ENCODE data around the gene PACSIN1.

The PACSIN1 gene

DNA sequence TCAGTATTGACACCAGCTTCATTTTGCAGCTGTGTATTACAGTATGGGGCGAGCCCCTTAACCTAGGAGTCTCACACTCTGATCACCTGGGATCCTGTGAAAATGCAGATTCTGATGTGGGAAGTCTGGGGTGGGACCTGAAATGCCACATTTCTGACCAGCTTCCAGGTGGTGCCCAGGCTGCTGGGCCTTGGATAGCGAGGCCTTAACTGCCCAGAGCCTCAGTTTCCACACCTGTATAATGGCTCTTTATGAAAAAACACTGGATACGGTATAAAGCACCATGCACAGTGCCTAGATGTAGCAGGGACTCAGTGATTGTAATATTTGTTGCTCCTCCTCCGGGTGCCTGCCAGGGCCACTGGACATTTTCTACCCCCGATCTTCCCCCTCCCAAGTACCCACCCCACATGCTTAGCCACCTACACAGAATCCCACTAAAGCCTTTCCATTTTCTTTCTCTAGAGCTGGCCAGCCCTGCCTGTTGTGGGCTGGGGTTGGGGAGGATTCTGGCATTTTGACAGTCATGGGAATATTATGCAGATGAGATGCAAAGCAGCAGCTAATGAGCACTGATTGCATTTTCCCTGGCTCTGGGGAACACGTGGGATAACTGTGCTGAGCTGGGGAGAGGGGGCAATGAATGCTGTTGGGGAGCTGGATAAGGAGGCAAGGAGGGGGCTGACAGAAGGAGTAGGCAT is 45.5 kb downstream of the PACSIN1 start:
- Histone ChIP-seq H3K4me2 (ENCODE audit: low read length) (no peak overlapping the region), H3K4me1 (ENCODE audit: control insufficient read depth, insufficient read depth, low read length) (no peaks in the 10 kb centered on the region), H3K36me3 (ENCODE audit: insufficient read depth, low read length) (no peaks in the 10 kb centered on the region), H3K9ac (ENCODE audit: low read depth, low read length) (no peak overlapping the region), H3K27me3 (ENCODE audit: control insufficient read depth, insufficient read depth, low read length) (peaks cover 40% of the 10 kb centered on the region), H3K9me3 (replicated peaks; ENCODE audit: low read length) (no peaks in the 10 kb centered on the region), H3K4me3 (ENCODE audit: low read length) (no peak overlapping the region)

GRCh38 chr6:34511915-34512737 is 46.2 kb downstream of the PACSIN1 start:
- Histone ChIP-seq H3K4me3 (ENCODE audit: low read length) (no peak overlapping the region), H3K4me1 (ENCODE audit: control insufficient read depth, insufficient read depth, low read length) (no peaks in the 10 kb centered on the region), H3K9me3 (replicated peaks; ENCODE audit: low read length) (no peaks in the 10 kb centered on the region), H3K9ac (ENCODE audit: low read depth, low read length) (no peak overlapping the region), H3K4me2 (ENCODE audit: low read length) (no peak overlapping the region), H3K36me3 (ENCODE audit: insufficient read depth, low read length) (no peaks in the 10 kb centered on the region), H3K27me3 (ENCODE audit: control insufficient read depth, insufficient read depth, low read length) (peaks cover 43% of the 10 kb centered on the region)

DNA sequence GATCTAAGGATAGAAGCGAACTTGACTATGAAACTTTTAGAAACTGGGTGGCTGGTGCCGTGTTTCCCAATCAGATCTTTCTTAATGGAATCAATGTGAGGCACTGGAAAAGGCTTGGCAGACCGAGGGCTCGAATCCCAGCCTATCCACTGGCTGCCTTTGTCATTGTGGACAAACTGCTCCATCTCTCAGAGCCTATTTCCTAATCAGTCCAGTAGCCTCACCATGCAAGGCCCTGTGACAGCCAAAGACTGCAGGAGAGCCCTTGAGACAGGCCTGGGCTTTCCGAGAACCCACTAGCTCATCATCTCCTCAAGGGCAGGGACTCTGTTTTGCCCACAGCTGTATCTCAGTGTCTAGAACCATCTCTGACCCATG is 46.9 kb downstream of the PACSIN1 start:
- Histone ChIP-seq H3K9me3 (replicated peaks; ENCODE audit: low read length) (no peaks in the 10 kb centered on the region), H3K4me3 (ENCODE audit: low read length) (no peak overlapping the region), H3K9ac (ENCODE audit: low read depth, low read length) (no peak overlapping the region), H3K27me3 (ENCODE audit: control insufficient read depth, insufficient read depth, low read length) (peaks cover 43% of the 10 kb centered on the region), H3K36me3 (ENCODE audit: insufficient read depth, low read length) (no peaks in the 10 kb centered on the region), H3K4me2 (ENCODE audit: low read length) (no peak overlapping the region), H3K4me1 (ENCODE audit: control insufficient read depth, insufficient read depth, low read length) (no peaks in the 10 kb centered on the region)

DNA sequence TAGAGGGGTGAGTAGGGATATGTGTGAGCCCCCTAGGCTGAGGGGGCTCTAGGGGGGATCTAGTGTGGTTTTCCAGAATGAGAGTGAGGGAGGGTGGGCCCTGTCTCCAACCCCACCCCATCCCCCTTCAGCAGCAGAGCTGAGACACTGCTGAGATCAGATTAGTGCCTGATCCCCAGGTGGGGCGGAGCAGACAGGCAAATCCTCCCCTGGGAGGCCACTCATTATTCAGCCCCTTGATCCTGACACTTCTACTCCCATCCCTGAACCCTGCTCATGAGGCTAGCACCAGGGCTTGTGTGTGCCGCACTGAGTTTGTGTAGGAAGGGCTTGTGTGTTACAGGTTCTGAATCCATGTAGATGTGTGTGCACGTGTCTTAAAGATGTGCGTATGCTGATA is 47.8 kb downstream of the PACSIN1 start:
- Histone ChIP-seq H3K9ac (ENCODE audit: low read depth, low read length) (no peak overlapping the region), H3K4me1 (ENCODE audit: control insufficient read depth, insufficient read depth, low read length) (no peaks in the 10 kb centered on the region), H3K4me2 (ENCODE audit: low read length) (no peak overlapping the region), H3K36me3 (ENCODE audit: insufficient read depth, low read length) (no peaks in the 10 kb centered on the region), H3K9me3 (replicated peaks; ENCODE audit: low read length) (no peaks in the 10 kb centered on the region), H3K4me3 (ENCODE audit: low read length) (no peak overlapping the region), H3K27me3 (ENCODE audit: control insufficient read depth, insufficient read depth, low read length) (peaks cover 45% of the 10 kb centered on the region)

GRCh38 chr6:34514112-34514511 is 48.2 kb downstream of the PACSIN1 start:
- no peak overlapping the region for H3K4me2 ChIP-seq (ENCODE audit: low read length)
- peaks cover 45% of the 10 kb centered on the region for H3K27me3 ChIP-seq (ENCODE audit: control insufficient read depth, insufficient read depth, low read length)
- no peaks in the 10 kb centered on the region for H3K4me1 ChIP-seq (ENCODE audit: control insufficient read depth, insufficient read depth, low read length)
- no peak overlapping the region for H3K4me3 ChIP-seq (ENCODE audit: low read length)
- no peak overlapping the region for H3K9ac ChIP-seq (ENCODE audit: low read depth, low read length)
- H3K36me3 ChIP-seq (ENCODE audit: insufficient read depth, low read length): no peaks in the 10 kb centered on the region
- no peaks in the 10 kb centered on the region for H3K9me3 ChIP-seq (replicated peaks; ENCODE audit: low read length)

- Histone ChIP-seq H3K4me3 (ENCODE audit: low read length) (no peak overlapping the region), H3K27me3 (ENCODE audit: control insufficient read depth, insufficient read depth, low read length) (peaks cover 45% of the 10 kb centered on the region), H3K9ac (ENCODE audit: low read depth, low read length) (no peak overlapping the region)
These were observed 49.0 kb downstream of the PACSIN1 start for GRCh38 chr6:34514593-34515472.

GRCh38 chr6:34515473-34516387 is 49.9 kb downstream of the PACSIN1 start:
- Histone ChIP-seq H3K9ac (ENCODE audit: low read depth, low read length) (no peak overlapping the region), H3K9me3 (replicated peaks; ENCODE audit: low read length) (no peaks in the 10 kb centered on the region), H3K36me3 (ENCODE audit: insufficient read depth, low read length) (no peaks in the 10 kb centered on the region), H3K4me2 (ENCODE audit: low read length) (no peak overlapping the region), H3K4me1 (ENCODE audit: control insufficient read depth, insufficient read depth, low read length) (no peaks in the 10 kb centered on the region), H3K4me3 (ENCODE audit: low read length) (no peak overlapping the region), H3K27me3 (ENCODE audit: control insufficient read depth, insufficient read depth, low read length) (peaks cover 45% of the 10 kb centered on the region)

More at GRCh38 chr6:34514593-34515472, 49.0 kb downstream of the PACSIN1 start:
- H3K4me1 ChIP-seq (ENCODE audit: control insufficient read depth, insufficient read depth, low read length): no peaks in the 10 kb centered on the region
- peak overlapping the region; percentile 54 for H3K4me2 ChIP-seq (ENCODE audit: low read length)
- no peaks in the 10 kb centered on the region for H3K36me3 ChIP-seq (ENCODE audit: insufficient read depth, low read length)
- H3K9me3 ChIP-seq (replicated peaks; ENCODE audit: low read length): no peaks in the 10 kb centered on the region

DNA sequence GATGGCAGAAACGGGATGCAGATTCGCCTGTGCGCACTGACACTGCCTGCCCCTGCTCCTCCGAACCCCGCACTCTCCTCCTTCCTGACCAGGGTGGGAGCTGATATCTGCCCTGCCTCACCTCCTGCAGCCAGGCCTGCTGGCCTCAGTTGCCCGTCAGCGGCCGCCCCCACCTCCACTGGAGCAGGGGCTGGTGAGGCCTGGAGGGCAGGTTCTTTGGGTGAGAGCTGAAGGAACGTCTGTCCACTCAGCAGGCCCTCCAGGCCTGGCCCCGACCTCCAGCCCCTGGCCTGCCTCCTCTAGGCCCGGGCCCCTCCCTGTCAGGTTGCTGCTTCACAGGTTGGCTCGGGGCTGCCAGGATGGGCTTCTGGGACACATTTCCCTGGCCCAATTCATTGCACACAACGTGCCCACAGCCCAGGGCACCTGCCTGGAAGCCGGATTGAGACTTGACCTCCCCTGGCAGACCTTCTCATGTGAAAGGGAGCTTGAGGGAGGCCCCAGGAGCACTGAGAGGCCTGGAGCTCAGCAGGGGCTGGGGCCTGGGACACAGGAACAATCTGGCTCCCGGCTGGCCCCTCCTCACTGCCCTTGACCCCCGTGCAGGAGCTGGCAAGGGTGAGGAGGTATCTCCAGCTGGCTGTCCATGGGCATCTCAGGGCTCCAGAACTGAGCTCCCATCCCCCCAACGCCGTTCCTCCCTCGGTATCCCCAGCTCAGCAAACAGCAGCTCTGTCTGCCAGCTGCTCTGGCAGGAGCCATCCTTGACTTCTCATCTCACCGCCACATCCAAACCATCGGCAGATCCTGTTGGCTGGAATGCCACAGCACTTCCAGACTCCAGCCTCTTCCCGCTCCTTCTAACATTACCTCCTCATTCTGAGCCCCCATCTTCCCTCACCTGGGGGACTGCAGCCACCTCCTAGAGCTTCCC is 50.8 kb downstream of the PACSIN1 start:
- Histone ChIP-seq H3K9me3 (replicated peaks; ENCODE audit: low read length) (no peaks in the 10 kb centered on the region), H3K9ac (ENCODE audit: low read depth, low read length) (no peak overlapping the region), H3K4me2 (ENCODE audit: low read length) (no peak overlapping the region), H3K36me3 (ENCODE audit: insufficient read depth, low read length) (no peaks in the 10 kb centered on the region), H3K4me1 (ENCODE audit: control insufficient read depth, insufficient read depth, low read length) (no peaks in the 10 kb centered on the region), H3K27me3 (ENCODE audit: control insufficient read depth, insufficient read depth, low read length) (peaks cover 44% of the 10 kb centered on the region), H3K4me3 (ENCODE audit: low read length) (no peak overlapping the region)

DNA sequence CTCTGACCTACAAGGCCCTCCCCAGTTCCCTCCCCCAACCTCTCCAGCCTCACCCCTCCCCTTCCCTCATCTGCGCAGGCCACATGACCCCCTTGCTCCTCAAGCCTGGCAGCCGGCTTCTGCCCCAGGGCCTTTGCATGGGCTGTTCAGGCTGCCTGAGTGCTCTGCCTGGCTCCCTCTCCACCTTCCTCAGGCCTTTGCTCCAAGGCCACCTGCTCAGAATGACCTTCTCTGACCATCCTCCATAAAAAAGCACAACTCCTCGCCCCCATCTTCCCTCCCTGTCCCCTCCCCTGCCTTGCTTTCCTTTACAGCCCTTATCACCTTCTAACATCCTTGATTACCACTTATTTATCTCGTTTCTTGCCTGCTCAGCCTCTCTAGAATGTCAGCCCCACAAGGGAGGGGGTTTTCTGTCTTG is 51.6 kb downstream of the PACSIN1 start:
- Histone ChIP-seq H3K9ac (ENCODE audit: low read depth, low read length) (no peak overlapping the region), H3K4me3 (ENCODE audit: low read length) (no peak overlapping the region), H3K27me3 (ENCODE audit: control insufficient read depth, insufficient read depth, low read length) (peaks cover 41% of the 10 kb centered on the region)

GRCh38 chr6:34517966-34518365 is 52.1 kb downstream of the PACSIN1 start:
- H3K9me3 ChIP-seq (replicated peaks; ENCODE audit: low read length): no peaks in the 10 kb centered on the region
- H3K36me3 ChIP-seq (ENCODE audit: insufficient read depth, low read length): no peaks in the 10 kb centered on the region
- H3K4me2 ChIP-seq (ENCODE audit: low read length): no peak overlapping the region
- no peak overlapping the region for H3K4me3 ChIP-seq (ENCODE audit: low read length)
- H3K4me1 ChIP-seq (ENCODE audit: control insufficient read depth, insufficient read depth, low read length): no peaks in the 10 kb centered on the region
- no peak overlapping the region for H3K9ac ChIP-seq (ENCODE audit: low read depth, low read length)
- H3K27me3 ChIP-seq (ENCODE audit: control insufficient read depth, insufficient read depth, low read length): peaks cover 41% of the 10 kb centered on the region

More for the DNA sequence above, 51.6 kb downstream of the PACSIN1 start:
- Histone ChIP-seq H3K36me3 (ENCODE audit: insufficient read depth, low read length) (no peaks in the 10 kb centered on the region), H3K4me1 (ENCODE audit: control insufficient read depth, insufficient read depth, low read length) (no peaks in the 10 kb centered on the region), H3K9me3 (replicated peaks; ENCODE audit: low read length) (no peaks in the 10 kb centered on the region), H3K4me2 (ENCODE audit: low read length) (no peak overlapping the region)
